BLaER1 (cell line): ENCODE data around the gene TCTN2.

Experiments used
- H3K27ac ChIP-seq: shearing (Covaris generic); formaldehyde crosslinking; 2 replicates; pipeline ENCODE4 v1.8.1; 2022
- H3K27me3 ChIP-seq: shearing (Covaris generic); formaldehyde crosslinking; 2 replicates; pipeline ENCODE4 v1.8.1; 2022
- H3K36me3 ChIP-seq: shearing (Covaris generic); formaldehyde crosslinking; 2 replicates; pipeline ENCODE4 v1.8.1; 2022
- H3K4me1 ChIP-seq: shearing (Covaris generic); formaldehyde crosslinking; 2 replicates; pipeline ENCODE4 v1.8.1; 2022
- H3K4me2 ChIP-seq: shearing (Covaris generic); formaldehyde crosslinking; 2 replicates; pipeline ENCODE4 v1.8.1; 2022
- H3K4me3 ChIP-seq: shearing (Covaris generic); formaldehyde crosslinking; 2 replicates; pipeline ENCODE4 v1.8.1; 2022
- H3K9ac ChIP-seq: shearing (Covaris generic); formaldehyde crosslinking; 2 replicates; pipeline ENCODE4 v1.8.1; 2022
- H3K9me3 ChIP-seq: shearing (Covaris generic); formaldehyde crosslinking; 2 replicates; pipeline ENCODE4 v1.8.1; 2022
- H4K20me1 ChIP-seq: shearing (Covaris generic); formaldehyde crosslinking; 2 replicates; pipeline ENCODE4 v1.8.1; 2022
- Cebpa-rat ChIP-seq: shearing (Covaris generic); IDR thresholded peaks from 2 replicates; pipeline ENCODE4 v1.8.1; 2022

The TCTN2 gene

GRCh38 chr12:123670882-123671728 lies at the start of gene TCTN2:
TSS of gene TCTN2 (plus strand) at chr12:123671113. CDS start at chr12:123671241, 128 bp downstream.
- Histone ChIP-seq H3K4me1 (peaks cover 13% of the 10 kb centered on the region), H3K9me3 (no peaks in the 10 kb centered on the region), H3K9ac (peak within 1 kb of the TSS; percentile 69), H3K36me3 (peaks cover 12% of the 10 kb centered on the region; the same call in 1 of the 2 replicates), H3K27ac (no peak within 1 kb of the TSS), H3K4me3 (peak within 1 kb of the TSS; percentile 85), H4K20me1 (no peaks in the 10 kb centered on the region), H3K4me2 (peak within 1 kb of the TSS; percentile 100), H3K27me3 (no peaks in the 10 kb centered on the region)
- no peak for TF ChIP-seq Cebpa-rat

GRCh38 chr12:123621619-123622530 lies 49.0 kb upstream of the TCTN2 start:
- Histone ChIP-seq H3K4me2 (no peak overlapping the region), H4K20me1 (peaks cover 64% of the 10 kb centered on the region), H3K9me3 (no peaks in the 10 kb centered on the region), H3K9ac (0 out of 2 replicates have a peak overlapping the region, but pooled peaks have one; percentile 2), H3K27ac (no peak overlapping the region), H3K4me1 (no peaks in the 10 kb centered on the region), H3K36me3 (peaks cover 97% of the 10 kb centered on the region), H3K27me3 (no peaks in the 10 kb centered on the region), H3K4me3 (no peak overlapping the region)
- TF ChIP-seq Cebpa-rat, result no peak

- TF ChIP-seq Cebpa-rat, result no peak
- no peaks in the 10 kb centered on the region; the same call in 1 of the 2 replicates for H4K20me1 ChIP-seq
- peaks cover 20% of the 10 kb centered on the region for H3K4me1 ChIP-seq
- peak within 1 kb of the TSS; percentile 86 for H3K27ac ChIP-seq
- no peaks in the 10 kb centered on the region for H3K27me3 ChIP-seq
- peak within 1 kb of the TSS; percentile 95 for H3K4me2 ChIP-seq
- peak within 1 kb of the TSS; percentile 93 for H3K9ac ChIP-seq
- H3K36me3 ChIP-seq, result peaks cover 37% of the 10 kb centered on the region
- H3K9me3 ChIP-seq, result no peaks in the 10 kb centered on the region
- H3K4me3 ChIP-seq, result peak within 1 kb of the TSS; percentile 90
Observed at GRCh38 chr12:123633379-123634141, 37.4 kb upstream of the TCTN2 start, which contains the start of the genes EIF2B1 and GTF2H3. TSS of gene EIF2B1 (minus strand) at chr12:123633686. CDS start at chr12:123633557, 129 bp downstream. TSS of gene GTF2H3 (plus strand) at chr12:123633829. CDS start at chr12:123633860, 31 bp downstream.

- Histone ChIP-seq H3K4me3 (peak overlapping the region; percentile 90), H4K20me1 (no peaks in the 10 kb centered on the region; the same call in 1 of the 2 replicates), H3K4me2 (peak overlapping the region; percentile 95), H3K9ac (peak overlapping the region; percentile 93), H3K9me3 (no peaks in the 10 kb centered on the region), H3K27ac (peak overlapping the region; percentile 86), H3K4me1 (peaks cover 20% of the 10 kb centered on the region), H3K36me3 (peaks cover 31% of the 10 kb centered on the region), H3K27me3 (no peaks in the 10 kb centered on the region)
- TF ChIP-seq Cebpa-rat, result no peak
Observed at GRCh38 chr12:123634142-123634561, 36.8 kb upstream of the TCTN2 start.

GRCh38 chr12:123643911-123644310 lies 27.0 kb upstream of the TCTN2 start:
- H3K9me3 ChIP-seq, result no peaks in the 10 kb centered on the region
- no peak overlapping the region for H3K27ac ChIP-seq
- no peaks in the 10 kb centered on the region for H3K27me3 ChIP-seq
- H3K4me2 ChIP-seq, result no peak overlapping the region
- 0 out of 2 replicates have a peak, but pooled peaks cover 3% of the 10 kb centered on the region for H4K20me1 ChIP-seq
- H3K4me1 ChIP-seq, result no peaks in the 10 kb centered on the region
- no peak overlapping the region for H3K9ac ChIP-seq
- H3K4me3 ChIP-seq, result no peak overlapping the region
- no peak for TF ChIP-seq Cebpa-rat
- H3K36me3 ChIP-seq, result peaks cover 90% of the 10 kb centered on the region

GRCh38 chr12:123645380-123645779 lies 25.5 kb upstream of the TCTN2 start:
- Histone ChIP-seq H3K4me3 (no peak overlapping the region), H4K20me1 (0 out of 2 replicates have a peak, but pooled peaks cover 3% of the 10 kb centered on the region)

GRCh38 chr12:123645878-123646277 lies 25.0 kb upstream of the TCTN2 start:
- Histone ChIP-seq H3K9ac (no peak overlapping the region), H3K4me1 (no peaks in the 10 kb centered on the region), H3K27ac (no peak overlapping the region), H3K9me3 (no peaks in the 10 kb centered on the region), H4K20me1 (0 out of 2 replicates have a peak, but pooled peaks cover 3% of the 10 kb centered on the region), H3K36me3 (peaks cover 94% of the 10 kb centered on the region), H3K4me3 (no peak overlapping the region), H3K27me3 (no peaks in the 10 kb centered on the region), H3K4me2 (no peak overlapping the region)
- no peak for TF ChIP-seq Cebpa-rat

More at GRCh38 chr12:123645380-123645779, 25.5 kb upstream of the TCTN2 start:
- no peak for TF ChIP-seq Cebpa-rat
- Histone ChIP-seq H3K9me3 (no peaks in the 10 kb centered on the region), H3K27ac (no peak overlapping the region), H3K36me3 (peaks cover 93% of the 10 kb centered on the region), H3K9ac (no peak overlapping the region), H3K27me3 (no peaks in the 10 kb centered on the region), H3K4me1 (no peaks in the 10 kb centered on the region), H3K4me2 (no peak overlapping the region)

- H3K27ac ChIP-seq, result no peak overlapping the region
- no peaks in the 10 kb centered on the region for H4K20me1 ChIP-seq
- no peaks in the 10 kb centered on the region for H3K27me3 ChIP-seq
- no peak for TF ChIP-seq Cebpa-rat
- no peak overlapping the region for H3K9ac ChIP-seq
- no peaks in the 10 kb centered on the region for H3K9me3 ChIP-seq
- peaks cover 95% of the 10 kb centered on the region for H3K36me3 ChIP-seq
- no peak overlapping the region for H3K4me3 ChIP-seq
- no peak overlapping the region for H3K4me2 ChIP-seq
- no peaks in the 10 kb centered on the region for H3K4me1 ChIP-seq
Observed at GRCh38 chr12:123648401-123648800, 22.5 kb upstream of the TCTN2 start.
